CD4-positive, alpha-beta T cell treated with Interleukin-15 for 4 hours (primary cell): ENCODE data around the gene ATG10.
"Not testable (repeated sequence)": the region's sequence is repeated elsewhere in the genome, so short reads cannot be mapped to it uniquely, and the experiment has no call there.

Source experiments
- DNase-seq: peaks from one replicate; pipeline ENCODE4 v3.0.0-alpha.2; 2020; ENCODE audit warnings: low spot score

Gene ATG10

DNA sequence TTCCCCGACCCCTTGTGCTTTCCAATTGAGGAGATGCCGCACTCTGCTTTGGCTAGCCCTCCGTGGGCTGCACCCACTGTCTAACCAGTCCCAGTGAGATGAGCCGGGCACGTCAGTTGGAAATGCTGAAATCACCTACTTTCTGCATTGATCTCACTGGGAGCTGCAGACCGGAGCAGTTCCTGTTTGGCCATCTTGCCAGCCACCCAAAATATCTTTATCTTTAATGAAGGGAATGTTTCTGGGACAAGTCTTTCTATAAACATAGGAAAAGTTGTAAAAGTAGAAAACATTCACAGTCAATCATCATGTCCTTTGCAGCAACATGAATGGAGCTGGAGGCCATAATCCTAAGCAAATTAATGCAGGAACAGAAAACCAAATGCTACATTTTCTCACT is 158.8 kb downstream of the ATG10 start:
- no peak for DNase-seq

GRCh38 chr5:82137205-82137604 is 165.4 kb downstream of the ATG10 start:
- no peak for DNase-seq

- not testable (repeated sequence) for DNase-seq
These were observed 168.0 kb downstream of the ATG10 start for GRCh38 chr5:82139837-82140236.

DNA sequence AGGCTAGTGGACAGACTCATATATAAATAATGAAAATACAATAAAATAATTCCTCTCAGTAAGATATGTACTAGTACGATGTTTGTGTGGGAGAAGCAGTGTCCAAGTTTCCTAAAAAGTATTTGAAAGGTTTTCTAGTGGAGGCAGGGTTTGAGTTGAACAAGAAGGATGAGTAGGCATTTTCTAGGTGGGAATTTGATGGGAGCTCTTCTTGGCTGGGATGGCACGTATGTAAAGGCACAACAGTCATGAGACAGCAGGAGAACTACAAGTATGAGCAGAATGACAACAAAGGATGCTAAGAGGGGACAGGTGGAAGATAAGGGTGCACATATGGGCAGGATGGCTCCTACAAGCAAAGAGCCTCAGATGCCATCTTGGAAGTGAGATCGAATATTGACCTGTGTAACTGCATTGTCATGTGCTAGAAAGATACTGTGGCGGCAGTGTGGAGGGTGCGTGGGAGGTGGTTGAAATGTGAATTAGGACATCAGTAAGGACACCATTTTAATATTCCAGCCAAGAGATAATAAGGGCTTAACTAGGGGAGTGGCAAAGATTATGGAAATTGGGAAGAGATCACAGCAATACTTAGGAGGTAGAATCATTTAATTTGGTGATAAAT is 170.5 kb downstream of the ATG10 start:
- no peak for DNase-seq

- DNase-seq = no peak
These were observed 171.2 kb downstream of the ATG10 start for GRCh38 chr5:82142928-82143577.

- DNase-seq = no peak
These were observed 176.2 kb downstream of the ATG10 start for GRCh38 chr5:82147860-82148573.

- DNase-seq = no peak
These were observed 177.6 kb downstream of the ATG10 start for GRCh38 chr5:82149434-82149833.

GRCh38 chr5:82150559-82150958 is 178.7 kb downstream of the ATG10 start:
- DNase-seq = no peak

DNA sequence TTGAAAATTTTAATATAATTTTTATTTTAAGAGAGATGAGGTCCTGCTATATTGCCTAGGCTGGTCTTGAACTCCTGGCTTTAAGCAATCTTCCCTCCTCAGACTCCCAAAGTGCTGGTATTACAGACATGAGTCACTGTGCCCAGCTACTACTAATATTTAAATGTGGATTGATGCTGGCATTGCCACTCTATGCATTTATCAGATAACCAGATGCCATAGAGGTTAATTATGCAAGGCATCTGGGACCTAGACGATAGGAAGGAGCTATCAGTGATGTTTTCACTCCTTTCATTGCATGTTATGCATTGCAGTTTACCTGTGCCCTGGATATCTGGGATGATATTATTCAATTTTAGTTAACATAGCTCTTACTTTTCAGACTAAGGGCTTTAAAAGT is 179.4 kb downstream of the ATG10 start:
- DNase-seq = no peak

DNA sequence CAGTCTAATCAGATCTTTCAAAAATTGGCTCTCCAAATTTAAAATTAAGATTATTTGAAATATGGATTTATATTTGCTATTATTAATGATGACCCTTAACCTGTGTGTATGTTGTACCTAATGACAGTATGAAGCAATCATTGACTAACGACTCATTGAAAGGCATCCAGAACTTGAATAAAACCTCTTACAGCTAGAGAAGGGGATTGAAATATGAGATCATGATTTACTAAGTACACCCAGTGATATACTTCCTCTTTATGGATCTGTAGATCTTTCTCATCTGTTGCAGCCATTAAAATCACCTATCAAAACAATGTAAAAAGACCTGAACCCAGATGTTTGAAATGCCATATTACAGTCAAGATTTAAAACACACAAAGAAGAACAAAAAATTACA is 179.8 kb downstream of the ATG10 start:
- no peak for DNase-seq

GRCh38 chr5:82152978-82153481 is 181.2 kb downstream of the ATG10 start:
- no peak for DNase-seq

DNA sequence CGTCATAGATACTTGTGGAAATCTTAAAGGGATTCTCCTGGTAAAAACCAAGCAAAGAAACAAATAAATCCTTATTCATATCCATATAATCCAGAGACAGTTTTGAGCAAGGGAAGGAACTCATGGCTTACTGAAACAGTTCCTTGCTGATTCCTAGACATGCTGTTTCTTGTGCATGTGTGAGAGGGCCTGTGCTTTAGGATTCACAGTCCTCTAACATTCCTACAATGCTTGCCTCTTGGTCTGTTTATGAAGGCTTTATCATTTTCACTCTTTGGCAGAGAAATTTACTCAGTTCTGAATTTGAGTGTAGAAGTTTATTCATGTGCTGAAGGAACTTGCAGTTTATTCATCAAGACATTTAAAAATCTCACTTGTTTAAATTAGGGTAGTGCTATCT is 183.0 kb downstream of the ATG10 start:
- no peak for DNase-seq

- no peak for DNase-seq
These were observed 183.5 kb downstream of the ATG10 start for GRCh38 chr5:82155305-82155704.

DNA sequence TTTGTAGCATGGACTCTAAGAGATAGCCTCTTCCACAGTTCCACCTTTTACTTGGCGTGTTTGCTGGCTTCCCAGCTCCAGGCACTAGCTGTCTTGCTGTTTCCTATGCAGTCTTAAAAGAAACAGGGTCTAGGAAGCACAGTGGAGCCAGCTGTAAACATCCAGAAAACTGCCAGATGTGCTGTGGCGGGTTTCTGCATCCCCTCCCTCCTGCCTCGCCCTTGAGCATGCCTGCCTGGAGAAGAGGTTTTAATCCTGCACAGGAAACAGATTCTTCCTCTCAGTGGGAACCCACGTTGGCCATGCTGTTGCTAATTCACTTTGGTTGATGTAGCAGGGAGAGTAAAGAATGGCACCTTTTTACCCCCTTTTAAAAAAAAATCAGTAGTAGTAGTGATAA is 185.1 kb downstream of the ATG10 start:
- no peak for DNase-seq

GRCh38 chr5:82158755-82159413 is 187.1 kb downstream of the ATG10 start:
- no peak for DNase-seq

DNA sequence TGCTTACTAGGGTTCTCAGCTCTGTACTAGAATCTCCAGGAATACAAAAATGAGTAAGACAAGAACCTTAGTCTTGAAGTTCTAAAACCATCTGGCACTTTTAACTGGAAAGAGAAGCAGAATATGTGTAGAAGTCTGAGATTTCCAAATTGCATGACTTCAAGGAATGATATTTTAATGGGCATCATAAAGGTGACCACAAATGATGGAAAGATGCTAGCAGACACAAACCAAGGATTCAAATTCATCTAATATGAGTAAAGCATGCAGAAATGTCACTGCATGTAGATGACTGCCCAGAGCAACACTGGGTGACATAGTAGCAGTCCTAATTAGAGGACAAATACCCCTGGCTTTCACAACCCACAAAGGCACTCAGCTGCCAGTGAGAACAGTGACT is 189.1 kb downstream of the ATG10 start:
- no peak for DNase-seq

- DNase-seq = no peak
These were observed 190.8 kb downstream of the ATG10 start for GRCh38 chr5:82162573-82162972.

GRCh38 chr5:82163452-82164175 is 191.8 kb downstream of the ATG10 start:
- DNase-seq = no peak

DNA sequence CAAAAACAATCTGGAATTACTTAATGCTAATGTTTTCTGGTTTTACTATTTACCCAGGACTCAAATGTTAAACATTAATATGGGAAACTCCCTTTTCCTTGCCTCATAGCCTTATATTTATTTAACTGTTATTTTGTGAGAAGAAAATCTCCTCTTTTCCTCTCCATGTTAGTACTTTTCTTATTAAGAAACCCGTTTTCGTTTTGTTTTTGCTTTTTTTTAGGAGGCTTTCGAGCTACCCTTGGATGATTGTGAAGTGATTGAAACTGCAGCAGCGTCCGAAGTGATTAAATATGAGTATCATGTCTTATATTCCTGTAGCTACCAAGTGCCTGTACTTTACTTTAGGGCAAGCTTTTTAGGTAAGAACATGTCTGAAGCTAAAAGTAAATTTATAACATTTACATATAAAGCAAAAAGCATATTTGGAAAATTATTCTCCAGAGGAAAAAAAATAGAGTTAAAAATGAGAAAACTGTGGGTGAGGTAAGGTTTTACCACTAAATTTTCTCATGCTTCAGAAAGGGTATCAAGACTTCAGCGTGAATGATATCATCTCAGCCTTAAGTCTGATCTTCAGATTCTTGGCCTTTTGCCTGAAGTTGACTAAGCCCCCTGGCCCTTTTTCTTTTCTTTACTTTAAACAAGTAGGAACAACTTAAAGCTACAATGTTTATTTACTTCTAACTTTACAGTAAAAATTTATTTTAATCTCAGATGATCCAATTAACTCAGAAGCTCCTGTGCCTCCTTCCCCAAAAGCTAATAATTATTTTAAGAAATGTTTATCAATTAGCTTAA is 192.6 kb downstream of the ATG10 start:
- no peak for DNase-seq

DNA sequence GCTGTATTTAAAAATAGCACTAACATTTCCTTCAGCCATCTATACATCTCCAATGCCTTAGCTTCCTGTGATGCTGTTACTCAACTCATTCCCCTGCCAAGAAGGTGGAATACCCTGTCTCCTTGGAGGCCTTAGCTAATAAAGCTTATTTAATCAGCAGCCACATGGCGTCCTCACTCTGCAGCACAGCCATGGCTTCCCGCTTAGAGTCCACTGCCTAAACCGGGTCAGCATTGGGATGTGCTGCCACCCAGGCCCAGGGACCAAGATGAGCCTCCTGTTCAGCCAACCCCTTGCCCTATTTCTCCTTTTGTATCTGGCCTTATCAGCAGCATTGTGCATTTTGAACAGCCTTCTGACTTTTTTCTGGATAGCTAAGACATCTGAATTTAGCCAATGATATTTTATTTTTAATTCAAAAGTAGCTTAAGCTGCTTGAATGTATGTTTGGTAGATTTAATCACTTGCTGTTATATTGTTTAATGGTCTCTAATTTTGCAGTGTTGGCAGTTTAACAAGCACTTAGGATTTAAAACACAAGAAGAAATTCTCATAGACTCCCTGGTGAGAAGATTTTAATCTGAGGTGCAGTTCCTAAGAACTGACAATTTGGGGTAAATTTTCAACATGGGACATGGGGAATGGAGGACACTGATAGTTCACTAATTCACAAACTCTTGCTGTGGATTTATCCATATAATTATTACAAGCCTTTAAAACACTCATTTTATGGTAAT is 193.3 kb downstream of the ATG10 start:
- no peak for DNase-seq
